ENCODE data around the gene PRKAR2B. TPM values are rescaled to one million over a fixed set of nuclear protein-coding genes. Genes with fewer than 3 reads are reported as not detected.
A peak's percentile ranks its signal among the peaks of the same experiment; 100 is the strongest.

PRKAR2B gene
- total RNA-seq, 2 donors from 2014 or later: 10.6 to 44.2 TPM

- Histone ChIP-seq H3K4me3 (peak within 1 kb of the TSS; percentile 95 to 99), H3K27me3 (no peaks in the 10 kb centered on the region), H3K9me3 (no peaks in the 10 kb centered on the region), H3K36me3 (replicated peaks in 1 of 2; ENCODE audit: insufficient read depth in 1 of 2, low read depth in 2 of 2) (no peaks in the 10 kb centered on the region), H3K27ac (peak within 1 kb of the TSS; percentile 96 to 100 (median 99)), H3K4me1 (peaks cover 33% of the 10 kb centered on the region)
- 0% methylated on average over 42 to 44 of the region's 44 CpGs for WGBS, 2 donors
- peak; percentile 99 to 100 (median 100) for DNase-seq
- ATAC-seq: peak; percentile 87
- intact Hi-C loops (cut with DNase I): no loop called here
- peak; percentile 65 to 83 (median 77) for TF ChIP-seq POLR2A (IDR thresholded peaks at IDR 0.05)
- TF ChIP-seq CTCF (IDR thresholded peaks at IDR 0.05): peak in 1 of 7 experiments; percentile 3
Measured at GRCh38 chr7:107168233-107169119, 124.0 kb downstream of the PRKAR2B start, which contains the start of gene HBP1. Gene HBP1 (plus strand): TSS chr7:107169003. CDS start chr7:107179894, 10,891 bp downstream.

DNA sequence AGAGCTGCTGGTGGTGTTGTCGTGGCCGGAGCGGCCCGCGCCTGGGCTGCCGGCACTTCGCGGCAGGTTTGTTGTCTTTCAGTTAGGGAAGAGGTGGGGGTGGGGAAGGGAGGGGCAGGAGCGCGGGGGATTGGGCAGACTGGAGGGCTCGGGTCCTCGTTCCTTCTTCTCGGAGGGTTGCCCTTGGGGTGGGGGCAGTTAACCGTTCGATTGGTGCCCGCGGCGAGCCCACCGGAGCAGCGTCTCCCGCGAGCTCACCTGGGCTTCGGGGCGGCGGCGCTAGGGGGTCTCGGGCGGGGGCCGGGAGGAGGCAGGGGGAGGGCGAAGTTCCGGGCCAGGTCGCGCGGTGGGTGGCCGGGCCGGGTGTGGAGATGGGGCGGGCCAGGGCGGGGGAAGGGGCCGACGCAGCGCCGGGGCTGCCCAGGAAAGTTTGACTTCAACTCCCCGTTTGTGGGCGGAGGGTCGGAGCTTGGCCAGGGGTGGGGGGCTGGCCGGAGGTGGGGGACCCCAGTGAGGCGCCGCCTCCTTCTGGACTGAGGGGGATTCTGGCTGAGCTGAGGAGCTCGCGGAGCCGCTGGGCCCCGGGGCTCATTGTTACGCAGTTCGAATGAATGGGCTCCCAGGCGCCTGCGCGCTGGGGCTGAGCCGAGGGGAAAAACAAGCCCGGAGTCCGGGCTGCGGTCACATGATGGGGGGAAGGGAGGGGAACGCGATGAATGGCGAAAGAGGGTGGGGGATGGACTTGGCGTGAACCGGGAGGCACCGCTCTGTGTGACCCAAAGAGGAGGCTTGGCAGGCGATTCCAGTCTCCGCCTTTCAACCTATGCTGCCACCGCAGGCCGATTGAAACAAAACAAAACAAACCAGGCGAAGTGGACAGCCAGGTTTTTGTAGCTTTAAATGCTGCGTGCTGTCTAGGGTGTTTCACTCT lies 124.9 kb downstream of the PRKAR2B start:
- Histone ChIP-seq H3K27me3 (no peaks in the 10 kb centered on the region), H3K9me3 (no peaks in the 10 kb centered on the region), H3K4me1 (peaks cover 42% of the 10 kb centered on the region), H3K36me3 (replicated peaks in 1 of 2; ENCODE audit: insufficient read depth in 1 of 2, low read depth in 2 of 2) (no peaks in the 10 kb centered on the region), H3K27ac (peak overlapping the region; percentile 96 to 100 (median 99)), H3K4me3 (peak overlapping the region; percentile 95 to 99)
- DNase-seq (peak; percentile 97 to 99 (median 98)), ATAC-seq (peak; percentile 71)
- WGBS, 2 donors: 0 to 1% methylated on average over 29 to 73 of the region's 73 CpGs
- TF ChIP-seq CTCF (IDR thresholded peaks at IDR 0.05) (peak in 4 of 7 experiments; percentile 16 to 45 (median 25)), POLR2A (IDR thresholded peaks at IDR 0.05) (peak; percentile 50 to 72 (median 69))
- intact Hi-C loops (cut with DNase I): no loop called here

DNA sequence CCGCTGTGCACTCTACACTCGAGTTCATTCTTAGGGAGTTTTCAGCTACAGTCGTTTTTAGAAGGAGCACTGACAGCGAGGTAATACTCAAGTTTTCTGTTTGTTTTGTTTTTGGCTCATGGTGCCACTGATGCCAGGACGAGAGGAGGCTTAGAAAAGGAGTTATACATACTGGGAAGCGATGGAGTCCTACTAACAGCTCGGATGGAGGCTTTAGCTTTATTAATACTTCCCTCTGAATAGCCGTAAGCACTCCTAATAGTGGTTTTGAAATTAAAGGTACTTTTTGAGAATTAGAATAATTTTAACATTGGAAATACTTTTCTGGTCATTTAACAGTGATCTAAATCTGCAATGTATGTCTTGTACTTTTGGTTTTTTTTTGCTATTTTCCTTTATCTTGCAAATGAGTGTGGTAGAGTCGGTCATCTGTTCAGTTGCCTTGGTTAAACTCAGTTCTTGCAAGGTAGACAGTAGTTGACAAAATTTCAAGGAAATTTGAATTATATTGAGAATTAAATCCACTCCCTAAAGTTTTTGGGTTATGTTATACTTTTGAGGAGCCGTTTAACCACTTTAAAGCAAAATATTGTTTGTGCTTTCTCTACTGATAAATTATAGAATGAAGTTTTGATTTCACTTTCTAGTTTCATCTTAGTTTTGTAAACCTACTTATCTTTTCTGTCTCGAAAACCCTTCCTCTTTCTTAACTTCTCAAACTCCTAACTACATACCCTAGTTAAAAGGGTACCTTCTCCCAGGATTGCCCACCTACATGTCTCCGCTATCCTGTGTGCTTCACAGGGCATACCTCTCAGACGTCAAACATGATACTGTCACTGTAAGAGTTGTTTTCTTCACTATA lies 125.8 kb downstream of the PRKAR2B start:
- Histone ChIP-seq H3K9me3 (no peaks in the 10 kb centered on the region), H3K4me3 (peak overlapping the region; percentile 95 to 99), H3K4me1 (peaks cover 51% of the 10 kb centered on the region), H3K27ac (peak overlapping the region; percentile 19 to 100 (median 99)), H3K36me3 (replicated peaks in 1 of 2; ENCODE audit: insufficient read depth in 1 of 2, low read depth in 2 of 2) (no peaks in the 10 kb centered on the region), H3K27me3 (no peaks in the 10 kb centered on the region)
- 8% methylated on average over 13 of the region's 13 CpGs for WGBS, 2 donors
- intact Hi-C loops (cut with DNase I): no loop called here
- ATAC-seq (no peak), DNase-seq (no peak)
- TF ChIP-seq CTCF (IDR thresholded peaks at IDR 0.05) (no peak), POLR2A (IDR thresholded peaks at IDR 0.05) (peak in 1 of 3 donors; percentile 57)

DNA sequence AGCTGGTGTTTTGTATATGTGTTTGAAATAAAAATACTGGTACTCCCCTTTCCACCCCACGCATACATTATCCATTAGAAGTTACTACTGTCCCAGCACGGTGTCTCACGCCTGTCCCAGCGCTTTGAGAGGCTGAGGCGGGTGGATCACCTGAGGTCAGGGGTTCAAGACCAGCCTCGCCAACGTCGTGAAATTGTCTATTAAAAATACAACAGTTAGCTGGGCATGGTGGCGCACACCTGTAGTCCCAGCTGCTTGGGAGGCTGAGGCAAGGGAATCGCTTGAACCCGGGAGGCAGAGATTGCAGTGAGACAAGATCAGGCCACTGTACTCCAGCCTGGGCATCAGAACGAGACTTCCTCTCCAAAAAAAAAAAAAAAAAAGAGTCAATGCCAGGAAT lies 127.0 kb downstream of the PRKAR2B start:
- H3K27ac ChIP-seq: peak overlapping the region in 2 of 4 donors; percentile 21 to 100
- no peak for TF ChIP-seq POLR2A (IDR thresholded peaks at IDR 0.05)
- TF ChIP-seq CTCF (IDR thresholded peaks at IDR 0.05): no peak
- no peak for ATAC-seq
- peaks cover 52% of the 10 kb centered on the region for H3K4me1 ChIP-seq
- intact Hi-C loops (cut with DNase I): no loop called here
- DNase-seq: no peak
- 85 to 88% methylated on average over 12 of the region's 12 CpGs for whole genome bisulfite sequencing, 2 donors
- H3K27me3 ChIP-seq: no peaks in the 10 kb centered on the region
- H3K9me3 ChIP-seq: no peaks in the 10 kb centered on the region
- H3K36me3 ChIP-seq (replicated peaks in 1 of 2; ENCODE audit: insufficient read depth in 1 of 2, low read depth in 2 of 2): no peaks in the 10 kb centered on the region
- no peak overlapping the region for H3K4me3 ChIP-seq

All from body of pancreas (tissue), 4 donors.